Esophagus muscularis mucosa (tissue), 4 donors: ENCODE data around the gene SCO2.

ENCODE experiments used
- CTCF ChIP-seq, 3 experiments: fragments of 200-600 bp in 2 of 3; fragments of 450-650 bp in 1 of 3; sonication (generic) in 2 of 3; IDR thresholded peaks; one replicate each; pipeline ENCODE4 v1.5.1; 2017 to 2019; ENCODE audit warnings: antibody characterized with exemption in 3 of 3, mild to moderate bottlenecking in 2 of 3, moderate library complexity in 1 of 3
- EP300 ChIP-seq: sonication (generic); formaldehyde crosslinking; IDR thresholded peaks from one replicate; pipeline ENCODE4 v1.6.1; 2017; ENCODE audit warnings: antibody characterized with exemption
- POLR2A ChIP-seq: fragments of 450-650 bp; IDR thresholded peaks from one replicate; pipeline ENCODE4 v1.6.1; 2017; ENCODE audit warnings: antibody characterized with exemption, moderate library complexity, mild to moderate bottlenecking, low read depth
- POLR2AphosphoS5 ChIP-seq, 2 donors: sonication (generic); formaldehyde crosslinking; IDR thresholded peaks; one replicate each; pipeline ENCODE4 v1.6.1; 2017; ENCODE audit warnings: antibody characterized with exemption in 2 of 2

- no peak for TF ChIP-seq CTCF (IDR thresholded peaks at IDR 0.05)
- peak; percentile 61 to 80 for TF ChIP-seq POLR2AphosphoS5 (IDR thresholded peaks at IDR 0.05)
- TF ChIP-seq POLR2A, result peak; percentile 46
- no peak for TF ChIP-seq EP300
These were observed 4.6 kb upstream of the SCO2 start, which contains the start of gene TYMP for GRCh38 chr22:50529897-50530579.
